ENCODE data around the gene PTPRN.

The PTPRN gene

GRCh38 chr2:219254590-219255201 lies 54.5 kb downstream of the PTPRN start:
- DNase-seq (ENCODE audit: low read depth) = no peak
- no peak for TF ChIP-seq CTCF (IDR thresholded peaks at IDR 0.05; ENCODE audit: low read depth, low read length, missing control alignments)
- peak overlapping the region; percentile 84 for H3K4me3 ChIP-seq (ENCODE audit: low read depth, low read length)

- TF ChIP-seq CTCF (IDR thresholded peaks at IDR 0.05; ENCODE audit: low read depth, low read length, missing control alignments) = no peak
- DNase-seq (ENCODE audit: low read depth) = no peak
- H3K4me3 ChIP-seq (ENCODE audit: low read depth, low read length) = peak within 1 kb of the TSS; percentile 84
Observed at GRCh38 chr2:219253753-219254589, 55.2 kb downstream of the PTPRN start, which contains the start of gene TUBA4A. Gene TUBA4A (minus strand): TSS chr2:219253918. CDS start chr2:219253858, 60 bp downstream.

GRCh38 chr2:219252900-219253752 lies 56.1 kb downstream of the PTPRN start, which contains the start of gene TUBA4B:
Gene TUBA4B (plus strand): TSS chr2:219253243. CDS start chr2:219253408, 165 bp downstream.
- no peak for TF ChIP-seq CTCF (IDR thresholded peaks at IDR 0.05; ENCODE audit: low read depth, low read length, missing control alignments)
- no peak for DNase-seq (ENCODE audit: low read depth)
- H3K4me3 ChIP-seq (ENCODE audit: low read depth, low read length) = peak within 1 kb of the TSS; percentile 84

- TF ChIP-seq CTCF (IDR thresholded peaks at IDR 0.05; ENCODE audit: low read depth, low read length, missing control alignments) = no peak
- H3K4me3 ChIP-seq (ENCODE audit: low read depth, low read length) = peak overlapping the region; percentile 84
- no peak for DNase-seq (ENCODE audit: low read depth)
Observed at GRCh38 chr2:219252570-219252899, 56.7 kb downstream of the PTPRN start.

- peak overlapping the region; percentile 84 for H3K4me3 ChIP-seq (ENCODE audit: low read depth, low read length)
- DNase-seq (ENCODE audit: low read depth) = no peak
Observed at GRCh38 chr2:219252084-219252483, 57.1 kb downstream of the PTPRN start.

More at GRCh38 chr2:219252084-219252483, 57.1 kb downstream of the PTPRN start:
- TF ChIP-seq CTCF (IDR thresholded peaks at IDR 0.05; ENCODE audit: low read depth, low read length, missing control alignments) = no peak
